NCI-H146 treated with DMSO at 0.1 percent for 48 hours (cell line): ENCODE data around the gene ATP6V0A4.
"Not testable (repeated sequence)": the region's sequence is repeated elsewhere in the genome, so short reads cannot be mapped to it uniquely, and the experiment has no call there.

ENCODE experiments used
- DNase-seq: peaks from one replicate; lab custom pipeline; 2025; ENCODE audit not compliant: unreplicated experiment; lab: John Stamatoyannopoulos, UW

ATP6V0A4 gene

DNA sequence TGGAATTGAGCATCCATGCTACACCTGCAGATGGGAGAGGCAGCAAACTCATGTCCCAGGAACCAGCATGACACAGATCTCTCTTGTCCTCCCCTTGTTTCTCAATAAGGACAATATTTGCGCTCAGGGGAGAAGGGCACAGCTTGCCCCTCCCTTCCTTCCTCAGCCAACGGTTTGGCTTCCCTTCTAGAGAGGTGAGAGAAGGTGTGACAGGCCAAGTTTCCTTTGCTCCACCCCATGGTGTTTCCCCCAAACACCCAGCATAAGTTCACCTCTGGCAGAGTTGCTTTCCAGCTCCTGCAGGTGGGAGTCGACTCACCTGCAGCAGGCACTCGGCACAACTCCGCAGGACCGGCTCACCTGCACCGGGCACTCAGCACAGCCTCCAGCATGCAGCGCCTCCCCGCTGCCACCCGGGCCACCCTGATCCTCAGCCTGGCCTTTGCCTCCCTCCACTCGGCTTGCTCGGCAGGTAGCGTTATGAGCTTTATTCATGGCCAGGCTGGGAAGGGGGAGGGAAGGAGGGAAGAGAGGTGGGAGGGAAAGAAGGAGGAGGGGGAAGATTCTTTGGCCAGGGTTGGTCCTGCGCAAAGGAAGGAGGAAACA, at the start of gene ATP6V0A4, which contains the start of gene TMEM213:
Gene ATP6V0A4 (minus strand): TSS at position 482 of the 606 bp plus-strand sequence. CDS start 26,949 bp downstream, outside the sequence.
Gene TMEM213 (plus strand): TSS at position 280 of the 606 bp plus-strand sequence. CDS start 111 bp downstream, at position 391.
- peak; percentile 7 for DNase-seq

- no peak for DNase-seq
These were observed 47.7 kb upstream of the ATP6V0A4 start for GRCh38 chr7:138845711-138846110.

DNA sequence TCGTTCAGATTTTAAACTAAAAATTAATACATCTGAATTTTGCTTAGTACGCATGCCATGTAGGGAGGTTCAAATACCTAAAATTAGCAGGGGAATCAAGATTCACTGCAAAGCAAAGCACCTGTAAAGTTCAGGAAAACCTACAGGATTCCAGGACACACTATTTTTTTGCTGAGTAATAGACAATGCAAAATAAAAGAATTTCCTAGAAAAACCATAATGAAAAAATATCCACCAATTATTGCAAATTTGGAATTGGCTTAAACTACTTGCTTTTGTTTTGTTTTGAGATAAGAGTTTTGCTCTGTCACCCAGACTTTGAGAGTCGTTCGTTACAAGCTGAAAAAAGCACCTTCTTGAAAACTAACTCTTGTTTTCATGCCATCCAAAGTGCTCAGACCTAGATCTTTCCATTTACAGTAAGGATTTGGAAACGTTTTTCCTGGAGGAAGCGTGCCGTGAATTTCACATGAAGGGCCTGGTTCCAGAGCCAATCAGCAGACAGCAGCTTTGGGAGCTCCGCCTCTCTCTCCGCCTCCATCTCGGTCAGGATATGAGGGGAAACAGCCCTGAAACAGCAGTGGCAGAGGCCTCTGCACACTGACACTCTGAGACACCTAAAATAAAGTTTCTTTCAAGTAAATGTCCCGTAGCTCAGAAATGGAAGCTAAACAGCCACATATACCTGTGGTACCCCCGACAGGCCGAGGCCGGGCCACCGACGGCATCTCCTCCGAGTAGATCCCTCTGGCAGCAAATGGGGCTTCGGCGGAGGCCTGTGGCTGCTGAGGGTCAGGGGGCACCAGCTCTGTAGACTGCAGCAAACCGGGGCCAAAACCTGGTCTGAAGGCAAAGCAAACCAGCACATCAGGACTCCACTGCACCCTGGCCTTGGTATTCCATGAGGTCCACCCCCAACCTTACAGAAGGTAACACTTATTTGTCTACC, 45.9 kb upstream of the ATP6V0A4 start:
- DNase-seq, result no peak

DNA sequence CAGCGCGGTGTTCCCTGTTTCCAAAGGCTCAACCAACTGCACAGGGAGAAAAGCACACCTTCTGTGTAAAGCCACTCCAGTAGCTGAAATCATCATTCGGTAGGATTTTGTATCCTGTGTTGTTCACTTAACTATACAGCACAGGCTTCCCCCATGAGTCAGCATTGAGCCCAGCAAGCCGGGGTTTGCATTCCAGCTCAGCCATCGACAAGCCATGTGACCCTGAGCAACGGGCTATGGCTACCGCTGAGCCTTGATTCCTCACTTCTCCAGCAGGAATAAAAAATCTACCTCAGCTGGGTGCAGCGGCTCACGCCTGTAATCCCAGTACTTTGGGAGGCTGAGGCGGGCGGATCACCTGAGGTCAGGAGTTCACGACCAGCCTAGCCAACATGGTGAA, 44.1 kb upstream of the ATP6V0A4 start:
- no peak for DNase-seq

DNA sequence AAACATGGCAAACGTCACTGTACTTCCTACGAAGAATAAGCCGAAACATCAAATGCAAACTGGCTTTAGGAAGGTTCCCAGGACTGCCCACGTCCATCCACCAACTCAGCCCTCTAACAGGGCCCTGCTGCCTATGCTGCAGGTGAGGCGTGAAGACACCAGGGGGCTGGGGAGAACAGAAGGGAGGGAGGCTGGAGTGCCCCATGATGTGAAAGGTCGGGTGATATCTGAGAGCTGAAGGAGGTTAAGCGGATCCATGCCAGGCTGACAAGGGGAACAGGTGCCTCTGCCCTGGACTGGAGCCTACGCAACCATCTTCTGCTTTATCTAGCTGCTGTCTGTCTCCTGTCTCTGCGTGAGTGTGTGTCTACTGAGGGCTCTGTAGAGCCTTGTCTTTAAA, 40.2 kb upstream of the ATP6V0A4 start:
- DNase-seq, result peak; percentile 1

DNA sequence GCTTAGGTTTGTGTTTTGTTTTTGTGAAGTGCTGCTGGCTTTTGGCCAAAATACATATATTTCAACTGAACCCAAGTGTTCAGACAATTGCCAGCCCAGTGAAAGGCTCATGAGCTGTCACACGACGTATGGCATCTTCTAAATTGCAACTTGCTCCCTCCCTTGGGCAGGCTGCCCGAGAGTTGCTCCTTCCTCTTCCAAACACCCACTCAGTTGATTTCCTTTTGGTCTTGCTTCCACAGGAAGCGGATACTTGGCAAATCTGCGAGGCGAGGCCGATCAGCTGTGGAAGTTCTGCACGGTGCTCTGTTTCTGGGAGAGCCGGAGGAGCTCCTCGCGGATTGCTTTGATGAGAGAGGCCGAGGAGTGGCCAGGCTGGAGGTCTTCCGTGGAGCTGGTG, 39.6 kb upstream of the ATP6V0A4 start:
- peak; percentile 2 for DNase-seq

DNA sequence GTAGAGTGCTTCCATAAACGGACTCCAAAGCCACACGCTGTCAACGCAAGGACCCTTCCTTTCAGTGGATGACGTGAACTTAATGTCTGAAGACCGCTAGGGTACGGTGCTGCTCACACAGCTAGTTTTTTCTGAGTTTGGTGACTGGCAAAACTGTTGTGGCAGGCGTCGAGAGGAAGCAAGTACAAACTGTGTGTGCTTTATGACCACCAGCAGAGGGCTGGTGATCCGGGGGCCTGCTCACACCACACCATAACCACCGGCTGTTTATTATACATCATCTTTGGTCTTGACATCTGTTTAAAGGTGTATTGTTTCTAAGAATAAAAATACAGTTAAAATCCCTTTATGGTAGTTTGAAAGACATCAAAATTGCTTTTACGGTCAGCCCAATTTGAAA, 37.1 kb upstream of the ATP6V0A4 start:
- no peak for DNase-seq

DNA sequence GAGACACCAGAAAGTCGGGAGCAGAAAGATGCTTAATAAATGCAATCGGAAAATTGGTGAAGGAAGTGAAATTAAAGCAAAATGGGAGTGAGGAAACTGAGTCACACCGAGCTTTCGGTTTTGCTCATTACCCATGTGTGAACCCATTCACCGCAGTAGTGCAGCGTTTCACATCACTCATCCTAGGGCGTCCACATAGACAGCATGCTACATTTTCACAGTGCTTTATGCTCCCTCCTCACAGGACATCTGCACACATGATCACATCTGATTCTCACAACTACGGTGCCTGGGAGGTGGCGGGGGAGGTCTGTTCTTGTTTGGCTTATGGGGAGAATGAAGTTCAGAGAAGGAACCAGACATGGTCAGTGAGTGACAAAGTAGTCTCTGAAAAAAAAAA, 36.6 kb upstream of the ATP6V0A4 start:
- no peak for DNase-seq

DNA sequence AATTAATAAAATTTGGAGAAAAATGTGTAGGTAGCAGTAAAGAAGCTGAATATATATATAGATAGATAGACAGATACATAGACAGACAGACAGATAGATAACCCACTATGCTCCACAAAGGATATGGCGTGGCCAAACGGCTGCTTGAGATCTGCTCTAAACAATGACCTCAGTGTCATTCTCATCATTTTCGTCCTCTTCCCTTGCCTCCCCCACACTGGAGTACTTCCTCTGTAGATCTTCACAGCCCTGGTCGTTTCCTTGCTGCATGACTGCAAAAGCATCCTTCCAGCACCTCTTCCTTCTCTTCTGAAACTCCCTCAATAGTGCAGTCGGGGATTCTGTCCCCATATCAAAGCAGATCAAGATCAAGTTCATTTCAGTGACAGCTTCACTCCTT, 35.6 kb upstream of the ATP6V0A4 start:
- DNase-seq, result no peak

- no peak for DNase-seq
These were observed 35.0 kb upstream of the ATP6V0A4 start for GRCh38 chr7:138832966-138833365.

- no peak for DNase-seq
These were observed 31.3 kb upstream of the ATP6V0A4 start for GRCh38 chr7:138829335-138829734.

DNA sequence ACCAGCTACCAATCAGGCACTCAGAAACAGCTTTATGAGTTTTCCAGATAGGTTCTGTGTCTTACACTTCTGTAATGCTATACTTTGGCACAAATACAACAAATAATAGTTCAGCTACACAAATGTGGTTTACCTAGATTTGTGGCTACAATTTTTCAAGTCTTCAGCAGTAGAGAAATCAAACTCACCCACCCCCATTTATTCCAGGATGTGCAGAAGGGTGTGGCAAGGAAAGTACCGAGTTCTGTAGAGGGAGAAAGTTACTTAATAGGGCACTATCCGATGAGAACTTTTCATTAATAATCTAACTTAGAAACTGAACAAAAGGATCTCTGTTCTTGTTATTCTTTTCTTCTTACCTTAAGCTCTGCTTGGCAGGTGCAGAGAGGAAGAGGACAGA, 30.3 kb upstream of the ATP6V0A4 start:
- DNase-seq, result no peak

GRCh38 chr7:138825049-138825721, 27.2 kb upstream of the ATP6V0A4 start:
- peak; percentile 52 for DNase-seq

DNA sequence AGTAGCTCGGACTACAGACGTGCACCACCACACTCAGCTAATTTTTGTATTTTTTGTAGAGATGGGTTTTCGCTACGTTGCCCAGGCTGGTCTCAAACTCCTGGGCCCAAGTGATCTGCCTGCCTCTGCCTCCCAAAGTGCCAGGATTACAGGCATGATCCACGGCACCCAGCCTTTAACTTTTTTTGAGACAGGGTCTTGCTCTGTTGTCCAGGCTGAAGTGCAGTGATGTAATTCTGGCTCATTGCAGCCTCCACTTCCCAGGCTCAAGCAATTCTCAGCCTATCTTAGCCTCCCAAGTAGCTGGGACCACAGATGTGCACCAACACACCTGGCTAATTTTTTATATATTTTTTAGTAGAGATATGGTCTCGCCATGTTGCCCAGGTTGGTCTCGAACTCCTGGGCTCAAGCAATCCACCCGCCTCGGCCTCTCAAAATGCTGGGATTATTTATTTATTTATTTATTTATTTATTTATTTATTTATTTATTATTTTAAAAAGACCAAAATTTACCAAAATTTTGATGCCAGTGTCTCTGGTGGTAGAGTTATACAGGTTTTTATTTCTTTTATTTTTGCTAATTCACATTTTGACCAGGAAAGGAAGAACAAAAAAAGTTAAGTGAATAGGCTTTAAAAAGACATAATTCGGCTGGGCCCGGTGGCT, 25.0 kb upstream of the ATP6V0A4 start:
- no peak for DNase-seq

- no peak for DNase-seq
These were observed 23.9 kb upstream of the ATP6V0A4 start for GRCh38 chr7:138821912-138822311.

DNA sequence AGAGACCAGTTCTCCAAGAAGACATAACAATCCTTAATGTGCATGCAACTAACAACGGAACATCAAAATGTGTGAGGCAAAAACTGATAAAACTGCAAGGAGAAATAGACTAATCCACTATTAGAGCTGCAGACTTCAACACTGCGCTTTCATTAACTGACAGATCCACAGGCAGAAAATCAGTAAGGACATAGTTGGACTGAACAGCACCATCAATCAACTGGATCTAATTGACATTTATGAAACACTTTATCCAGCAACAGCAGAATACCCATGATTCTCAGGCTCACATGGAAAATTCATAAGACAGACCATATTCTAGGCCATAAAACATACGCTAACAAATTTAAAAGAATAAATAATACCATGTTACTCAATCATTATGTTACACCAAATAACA, 21.6 kb upstream of the ATP6V0A4 start:
- DNase-seq, result no peak

- DNase-seq, result no peak
These were observed 18.7 kb upstream of the ATP6V0A4 start for GRCh38 chr7:138816650-138817049.

DNA sequence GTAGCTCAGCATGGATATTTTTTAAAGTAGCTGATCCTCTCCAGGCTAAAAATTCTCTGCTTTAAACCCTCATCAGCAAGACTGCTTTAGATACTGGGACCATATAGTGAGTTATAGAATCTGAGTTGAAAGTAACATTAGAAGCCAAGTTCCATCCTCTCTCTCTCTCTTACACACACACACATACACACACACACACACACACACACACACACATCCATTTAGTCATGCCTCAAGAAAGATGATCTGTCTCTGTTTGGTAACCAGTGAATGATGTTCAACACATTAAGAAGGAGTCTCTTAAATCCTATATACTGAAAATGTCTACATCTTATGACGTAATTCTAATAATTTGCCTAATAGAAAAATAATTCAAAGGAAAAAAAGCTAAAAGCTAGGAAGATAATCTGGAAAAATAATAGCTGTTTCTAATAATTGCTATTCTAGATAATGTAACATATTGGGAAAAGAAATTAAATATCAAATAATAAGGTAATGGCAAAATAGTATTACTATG, 16.9 kb upstream of the ATP6V0A4 start:
- DNase-seq, result no peak

DNA sequence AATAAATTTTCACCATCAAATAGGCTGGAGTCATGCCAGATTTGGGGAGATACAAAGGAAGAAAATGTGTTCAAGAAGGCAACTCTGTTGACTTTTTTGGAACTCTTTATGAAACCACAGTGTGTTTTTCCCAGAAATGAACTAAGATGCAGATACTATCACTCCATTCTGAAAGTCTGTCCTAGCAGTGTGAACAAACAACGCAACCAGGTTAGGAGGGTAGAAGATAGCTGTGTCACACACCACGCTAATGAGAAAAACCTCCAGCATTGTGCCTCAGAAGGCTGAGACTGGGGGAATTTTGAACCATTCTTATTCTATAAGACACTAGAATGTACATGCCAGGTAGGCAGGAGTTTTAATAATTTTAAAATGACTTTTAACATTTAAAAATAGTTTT, 15.9 kb upstream of the ATP6V0A4 start:
- DNase-seq, result no peak

GRCh38 chr7:138811327-138811726, 13.3 kb upstream of the ATP6V0A4 start:
- DNase-seq, result not testable (repeated sequence)

- no peak for DNase-seq
These were observed 11.3 kb upstream of the ATP6V0A4 start for GRCh38 chr7:138809346-138809745.
